Adipose tissue (tissue), 3 donors: Measurements from ENCODE around the gene STOM. TPM values are rescaled to one million over a fixed set of nuclear protein-coding genes. Genes with fewer than 3 reads are reported as not detected.

Experiments
- H3K27ac ChIP-seq: one replicate; pipeline ENCODE4 v1.5.1; 2013; ENCODE audit warnings: low read depth, low read length
- WGBS, 3 donors: extraction: QIAGEN DNeasy Blood & Tissue Kit; methylation state at CpG; one replicate each; pipeline ENCODE4 v1.1.7; 2013; 5-methylcytosine and 5-hydroxymethylcytosine counted together
- polyA plus RNA-seq, 3 donors: library from polyadenylated mRNA; stranded (reverse); fragments of 200-250 nt; gene quantifications; one replicate each; pipeline ENCODE4 v1.2.3, GENCODE V29; 2013
- donor health status: healthy with polysubstance abuse.
- donor health status: Bipolar disorder and iron deficiency.
- donor health status: healthy.

The STOM gene
- polyA plus RNA-seq, 3 donors = 36.4 to 333 (median 194) TPM

GRCh38 chr9:121310571-121310970, 59.5 kb downstream of the STOM start:
- no peak overlapping the region for H3K27ac ChIP-seq
- 73 to 92% (median 79%) methylated on average over 9 of the region's 9 CpGs for WGBS, 3 donors

GRCh38 chr9:121309833-121310425, 60.1 kb downstream of the STOM start:
- WGBS, 3 donors = 80 to 93% (median 82%) methylated on average over 7 of the region's 7 CpGs
- no peak overlapping the region for H3K27ac ChIP-seq

- WGBS, 3 donors = 87 to 90% (median 87%) methylated on average over 6 of the region's 6 CpGs
- H3K27ac ChIP-seq = no peak overlapping the region
Observed at GRCh38 chr9:121309171-121309570, 60.9 kb downstream of the STOM start.

GRCh38 chr9:121308765-121309164, 61.3 kb downstream of the STOM start:
- 90 to 91% (median 90%) methylated on average over 13 of the region's 13 CpGs for WGBS, 3 donors
- no peak overlapping the region for H3K27ac ChIP-seq

- H3K27ac ChIP-seq = no peak overlapping the region
- 55 to 77% (median 63%) methylated on average over 2 of the region's 2 CpGs for WGBS, 3 donors
Observed at GRCh38 chr9:121307976-121308375, 62.1 kb downstream of the STOM start.

- WGBS, 3 donors = 35 to 69% (median 41%) methylated on average over 13 of the region's 13 CpGs
- no peak overlapping the region for H3K27ac ChIP-seq
Observed at GRCh38 chr9:121305269-121305994, 64.6 kb downstream of the STOM start.

- H3K27ac ChIP-seq = no peak overlapping the region
- 81 to 91% (median 85%) methylated on average over 1 of the region's 1 CpG for WGBS, 3 donors
Observed at GRCh38 chr9:121304707-121305106, 65.3 kb downstream of the STOM start.

- no peak overlapping the region for H3K27ac ChIP-seq
- 80 to 90% (median 82%) methylated on average over 3 of the region's 3 CpGs for WGBS, 3 donors
Observed at GRCh38 chr9:121303456-121304451, 66.3 kb downstream of the STOM start.

- H3K27ac ChIP-seq = no peak overlapping the region
Observed at GRCh38 chr9:121302786-121303185, 67.3 kb downstream of the STOM start.

GRCh38 chr9:121302341-121302740, 67.7 kb downstream of the STOM start:
- WGBS, 3 donors = 80 to 90% (median 83%) methylated on average over 5 of the region's 5 CpGs
- no peak overlapping the region for H3K27ac ChIP-seq

More at GRCh38 chr9:121302786-121303185, 67.3 kb downstream of the STOM start:
- WGBS, 3 donors = 83 to 93% (median 90%) methylated on average over 13 of the region's 13 CpGs

GRCh38 chr9:121301881-121302286, 68.2 kb downstream of the STOM start:
- H3K27ac ChIP-seq = no peak overlapping the region
- 71 to 87% (median 73%) methylated on average over 11 of the region's 11 CpGs for WGBS, 3 donors

GRCh38 chr9:121300283-121301119, 69.5 kb downstream of the STOM start:
- no peak overlapping the region for H3K27ac ChIP-seq
- WGBS, 3 donors = 37 to 54% (median 50%) methylated on average over 13 of the region's 13 CpGs

- WGBS, 3 donors = 2 to 3% (median 2%) methylated on average over 58 to 74 of the region's 74 CpGs
- H3K27ac ChIP-seq = peak overlapping the region; percentile 30
Observed at GRCh38 chr9:121299467-121300282, 70.4 kb downstream of the STOM start.

GRCh38 chr9:121298689-121299466, 71.2 kb downstream of the STOM start:
- 21 to 45% (median 22%) methylated on average over 13 of the region's 13 CpGs for WGBS, 3 donors
- peak overlapping the region; percentile 30 for H3K27ac ChIP-seq

- WGBS, 3 donors = 75 to 83% (median 75%) methylated on average over 7 of the region's 7 CpGs
- no peak overlapping the region for H3K27ac ChIP-seq
Observed at GRCh38 chr9:121298016-121298538, 72.0 kb downstream of the STOM start.

GRCh38 chr9:121297389-121297788, 72.7 kb downstream of the STOM start:
- H3K27ac ChIP-seq = no peak overlapping the region
- 25 to 64% (median 40%) methylated on average over 4 of the region's 4 CpGs for WGBS, 3 donors
